GM19467 (cell line): ENCODE results near the gene DPEP1.
"Not testable (repeated sequence)": the region's sequence is repeated elsewhere in the genome, so short reads cannot be mapped to it uniquely, and the experiment has no call there.

ENCODE experiments used
- ATAC-seq: cut with Tn5 transposase; IDR thresholded peaks from one replicate; pipeline ENCODE4 v1.9.1; 2021; ENCODE audit warnings: mild to moderate bottlenecking, moderate library complexity; ENCODE audit not compliant: unreplicated experiment

DPEP1 gene

GRCh38 chr16:89645122-89645521 is 31.7 kb downstream of the DPEP1 start:
- ATAC-seq, result no peak

DNA sequence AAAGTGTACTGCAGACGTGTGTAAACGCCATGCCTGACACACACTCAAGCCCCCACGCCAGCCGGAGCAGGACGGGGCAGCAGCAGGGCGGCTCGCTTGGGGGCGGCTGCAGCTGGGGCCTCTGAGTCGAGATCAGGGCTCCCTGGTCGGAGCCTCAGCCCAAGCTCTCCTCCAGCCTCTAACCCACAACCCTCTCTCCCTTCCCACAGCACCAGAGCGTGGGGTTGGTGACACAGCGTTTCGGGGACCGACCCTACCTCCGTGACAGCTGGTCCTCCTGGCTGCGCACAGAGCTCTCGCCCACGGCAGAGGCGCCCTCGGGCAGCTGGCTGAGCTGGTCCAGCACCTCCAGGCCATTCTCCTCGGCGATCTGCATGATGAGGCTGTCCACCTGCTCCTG is 32.8 kb downstream of the DPEP1 start:
- ATAC-seq, result no peak

DNA sequence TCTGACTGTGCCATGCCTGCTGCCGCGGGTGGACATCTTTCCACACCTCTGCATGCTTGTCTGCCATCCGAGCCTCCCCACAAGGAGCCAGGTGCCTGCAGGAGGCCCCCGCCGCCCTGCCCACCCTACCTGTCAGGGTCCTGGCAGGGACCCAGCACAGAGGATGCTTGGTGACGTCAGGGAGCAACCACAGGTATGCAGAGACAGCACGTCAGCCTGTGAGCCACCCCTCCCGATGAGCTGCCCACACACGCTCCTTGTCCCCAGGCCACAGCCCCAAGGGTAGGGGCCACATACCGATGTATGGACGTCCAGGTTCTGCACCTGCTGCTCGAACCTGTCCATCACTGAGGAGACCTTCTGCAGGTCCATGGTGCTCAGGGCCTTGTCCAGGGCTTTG is 33.5 kb downstream of the DPEP1 start:
- ATAC-seq, result no peak

- ATAC-seq, result no peak
These were observed 38.1 kb downstream of the DPEP1 start for GRCh38 chr16:89651584-89651983.

DNA sequence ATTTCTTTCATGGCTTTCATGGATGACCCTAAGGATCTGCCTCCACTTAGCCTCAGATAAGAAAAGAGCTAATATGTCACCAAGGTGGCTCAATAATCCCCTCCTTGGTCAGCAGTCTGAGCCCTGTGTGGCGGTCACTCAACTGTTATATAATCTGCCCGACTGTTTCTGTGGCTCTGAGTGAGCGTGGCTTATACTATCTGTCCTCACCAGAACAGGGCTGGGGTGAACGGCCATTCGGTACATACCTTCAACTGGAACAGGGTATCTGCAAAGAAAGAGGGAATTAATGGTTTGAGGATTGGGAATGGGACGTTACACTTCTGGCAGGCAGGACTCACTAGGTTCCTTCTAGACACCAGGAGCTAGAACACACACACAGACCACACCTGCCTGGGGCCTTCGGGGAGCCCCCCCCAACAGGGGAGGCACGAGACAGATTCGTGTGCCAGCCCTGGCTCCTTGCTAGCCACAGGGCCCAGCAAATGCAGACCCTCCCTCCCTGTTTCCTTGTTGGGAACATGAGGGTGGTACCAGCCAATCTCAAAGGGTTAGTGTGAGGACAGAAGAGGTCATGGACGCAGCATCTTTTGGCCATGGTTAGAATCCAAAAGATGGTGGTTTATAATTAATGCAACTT is 40.3 kb downstream of the DPEP1 start:
- no peak for ATAC-seq

- no peak for ATAC-seq
These were observed 41.7 kb downstream of the DPEP1 start for GRCh38 chr16:89655062-89655643.

- ATAC-seq, result no peak
These were observed 43.1 kb downstream of the DPEP1 start for GRCh38 chr16:89656435-89657121.

- ATAC-seq, result peak; percentile 92
These were observed 44.2 kb downstream of the DPEP1 start, which contains the start of the genes CHMP1A and SPATA33 for GRCh38 chr16:89657442-89658220. CHMP1A (minus strand) TSS chr16:89657708; CDS start chr16:89657588, 120 bp downstream. SPATA33 (plus strand) TSS chr16:89657836; CDS start chr16:89657912, 76 bp downstream.

- no peak for ATAC-seq
These were observed 44.9 kb downstream of the DPEP1 start for GRCh38 chr16:89658221-89658879.

DNA sequence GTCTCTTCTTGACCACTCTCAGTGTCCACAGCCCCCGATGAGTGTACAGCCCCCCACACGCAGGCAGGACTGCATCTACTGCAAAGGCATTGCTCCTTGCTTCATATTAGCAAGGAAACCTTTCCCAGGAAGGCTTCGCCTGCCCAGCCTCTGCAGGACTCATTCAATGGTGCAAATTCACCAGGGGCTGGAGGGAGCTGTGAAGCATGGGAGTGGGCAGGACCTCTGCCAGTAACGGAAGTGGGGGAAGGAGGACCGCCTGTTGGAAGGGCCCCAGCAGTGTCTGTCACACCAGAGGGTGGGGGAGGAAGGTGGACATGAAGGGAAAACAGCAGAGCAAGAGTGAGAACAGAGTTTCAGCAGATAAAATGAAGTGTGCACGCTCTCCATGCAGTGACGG is 46.7 kb downstream of the DPEP1 start:
- no peak for ATAC-seq

DNA sequence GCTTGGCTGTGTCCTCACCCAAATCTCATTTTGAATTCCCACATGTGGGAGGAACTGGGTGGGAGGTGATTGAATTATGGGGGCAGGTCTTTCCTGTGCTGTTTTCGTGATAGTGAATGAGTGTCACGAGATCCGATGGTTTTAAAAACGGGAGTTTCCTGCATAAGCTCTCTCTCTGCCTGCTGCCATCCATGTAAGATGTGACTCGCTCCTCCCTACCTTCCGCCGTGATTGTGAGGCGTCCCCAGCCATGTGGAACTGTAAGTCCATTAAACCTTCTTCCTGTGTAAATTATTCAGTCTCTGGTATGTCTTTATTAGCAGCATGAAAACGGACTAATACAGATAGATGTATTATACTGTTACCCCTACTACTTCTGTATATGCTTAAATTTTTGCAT is 47.8 kb downstream of the DPEP1 start:
- no peak for ATAC-seq

DNA sequence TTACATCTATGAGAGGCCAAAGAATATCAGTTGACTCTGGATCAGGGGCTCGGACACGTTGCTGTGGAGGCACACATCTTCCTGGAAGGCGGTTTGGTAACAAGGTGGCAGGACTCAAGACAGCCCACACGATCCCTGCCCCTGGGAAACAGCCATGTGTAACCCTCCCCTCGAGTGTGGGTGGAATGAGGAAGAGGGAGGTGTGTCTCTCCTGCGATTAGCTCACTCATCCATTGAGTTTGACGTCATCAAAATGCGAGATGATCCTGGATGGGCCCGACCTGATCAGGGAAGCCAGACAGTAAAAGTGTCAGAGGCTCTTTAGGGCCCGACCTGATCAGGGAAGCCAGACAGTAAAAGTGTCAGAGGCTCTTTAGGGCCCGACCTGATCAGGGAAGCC is 50.8 kb downstream of the DPEP1 start:
- not testable (repeated sequence) for ATAC-seq

- ATAC-seq, result not testable (repeated sequence)
These were observed 53.6 kb downstream of the DPEP1 start for GRCh38 chr16:89667000-89667399.

DNA sequence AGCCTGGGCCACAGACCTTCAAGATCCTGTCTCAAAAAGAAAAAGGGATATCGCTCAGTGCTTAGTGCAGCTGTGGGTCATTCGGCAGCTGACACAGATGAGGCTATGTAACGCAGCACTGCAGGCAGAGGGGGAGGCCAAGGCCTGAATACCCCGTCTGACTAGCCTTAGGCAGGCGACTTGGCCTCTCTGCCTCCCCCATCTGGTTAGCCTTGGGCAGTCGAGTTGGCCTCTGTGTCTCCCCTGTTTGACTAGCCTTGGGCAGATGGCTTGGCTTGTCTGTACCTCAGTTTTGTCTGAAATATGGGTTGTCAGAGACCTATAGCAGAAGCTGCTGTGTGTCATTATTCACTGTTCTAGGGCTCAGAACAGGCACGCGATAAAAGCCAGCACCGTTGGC is 54.2 kb downstream of the DPEP1 start:
- ATAC-seq, result no peak

DNA sequence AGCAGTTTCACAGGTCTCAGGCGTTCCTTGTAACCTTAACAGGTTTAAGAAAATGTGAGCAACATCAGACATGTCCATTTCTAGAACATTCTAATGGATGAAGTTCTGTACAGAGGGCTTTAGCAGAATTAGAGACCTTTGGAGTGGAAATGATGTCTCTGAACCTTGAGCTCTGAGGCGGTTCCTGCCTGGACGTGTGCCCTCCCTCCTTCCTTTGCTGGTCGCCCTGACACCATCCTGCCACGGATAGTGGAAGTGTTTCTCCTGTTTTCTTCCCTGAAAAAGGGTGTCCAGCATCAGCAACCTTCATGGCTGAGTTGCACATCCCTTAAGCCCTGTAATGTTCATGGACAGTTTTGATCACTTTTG is 55.3 kb downstream of the DPEP1 start:
- no peak for ATAC-seq

DNA sequence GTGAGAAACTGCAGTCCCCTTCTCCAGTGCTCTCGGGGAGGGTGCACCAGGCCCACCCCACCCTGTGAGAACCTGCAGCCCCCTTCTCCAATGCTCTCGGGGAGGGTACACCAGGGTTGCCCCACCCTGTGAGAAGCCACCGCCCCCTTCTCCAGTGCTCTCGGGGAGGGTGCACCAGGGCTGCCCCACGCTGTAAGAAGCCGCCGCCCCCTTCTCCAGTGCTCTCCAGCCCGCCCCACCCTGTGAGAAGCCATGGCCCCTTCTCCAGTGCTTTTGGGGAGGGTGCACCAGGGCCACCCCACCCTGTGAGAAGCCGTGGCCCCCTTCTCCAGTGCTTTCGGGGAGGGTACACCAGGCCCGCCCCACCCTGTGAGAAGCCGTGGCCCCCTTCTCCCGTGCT is 56.3 kb downstream of the DPEP1 start:
- no peak for ATAC-seq

GRCh38 chr16:89670496-89671431 is 57.3 kb downstream of the DPEP1 start:
- ATAC-seq, result no peak

GRCh38 chr16:89671565-89671964 is 58.1 kb downstream of the DPEP1 start:
- not testable (repeated sequence) for ATAC-seq

GRCh38 chr16:89672177-89672941 is 58.9 kb downstream of the DPEP1 start:
- ATAC-seq, result no peak
